Measurements from ENCODE around the gene GUK1.

DNA sequence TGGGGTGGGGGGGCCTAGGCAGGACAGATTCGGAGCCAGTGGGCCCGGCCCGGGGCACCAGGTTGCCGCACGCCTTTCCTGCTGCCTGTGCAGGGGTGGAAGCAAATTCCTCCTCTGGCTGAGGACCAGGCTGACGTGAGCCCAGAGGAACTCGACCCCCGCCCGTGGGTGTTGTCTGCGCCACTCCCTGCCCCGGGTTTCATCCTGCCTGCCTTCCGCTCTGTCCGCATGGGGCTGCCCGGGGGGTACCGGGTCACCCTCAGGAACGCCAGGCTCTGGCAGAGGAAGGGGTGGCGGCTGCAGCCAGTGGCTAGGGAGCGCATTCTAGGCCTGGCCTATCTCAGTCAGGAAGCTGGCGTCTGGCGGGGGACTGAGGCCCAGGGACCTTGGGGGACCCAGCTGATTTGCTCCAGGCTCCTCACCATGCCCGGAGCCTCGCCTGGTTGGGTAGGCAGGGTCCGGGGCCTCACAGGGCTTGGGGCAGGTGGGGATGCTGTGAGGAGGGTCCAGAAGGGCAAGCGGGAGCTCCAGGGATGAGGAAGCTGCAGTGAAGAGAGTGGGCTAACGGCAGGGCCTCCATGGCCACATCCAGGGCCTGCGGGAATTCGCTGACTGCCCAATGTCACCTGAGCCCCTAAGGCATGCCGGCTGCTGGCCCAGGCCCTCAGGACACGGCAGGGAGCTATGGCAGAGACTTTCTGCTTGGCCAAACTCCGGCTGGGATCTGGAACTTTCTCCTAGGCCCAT, 23.1 kb downstream of the GUK1 start:
- TF ChIP-seq, protein P1, sequence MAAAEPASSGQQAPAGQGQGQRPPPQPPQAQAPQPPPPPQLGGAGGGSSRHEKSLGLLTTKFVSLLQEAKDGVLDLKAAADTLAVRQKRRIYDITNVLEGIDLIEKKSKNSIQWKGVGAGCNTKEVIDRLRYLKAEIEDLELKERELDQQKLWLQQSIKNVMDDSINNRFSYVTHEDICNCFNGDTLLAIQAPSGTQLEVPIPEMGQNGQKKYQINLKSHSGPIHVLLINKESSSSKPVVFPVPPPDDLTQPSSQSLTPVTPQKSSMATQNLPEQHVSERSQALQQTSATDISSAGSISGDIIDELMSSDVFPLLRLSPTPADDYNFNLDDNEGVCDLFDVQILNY (CRISPR knock-in tag; IDR thresholded peaks at IDR 0.05): no peak
- TF ChIP-seq NFYB (CRISPR knock-in tag; conservative IDR thresholded peaks at IDR 0.05; ENCODE audit: low read depth) (no peak), SP1 (CRISPR knock-in tag; conservative IDR thresholded peaks at IDR 0.05) (no peak), ZNF423 (CRISPR knock-in tag; IDR thresholded peaks at IDR 0.05) (no peak), JAZF1 (CRISPR knock-in tag; IDR thresholded peaks at IDR 0.05) (no peak), GABPB1 (CRISPR knock-in tag; IDR thresholded peaks at IDR 0.05) (no peak), ZNF232 (CRISPR knock-in tag; IDR thresholded peaks at IDR 0.05) (no peak), JUN (CRISPR knock-in tag; IDR thresholded peaks at IDR 0.05) (no peak)
- TF ChIP-seq, protein P2, sequence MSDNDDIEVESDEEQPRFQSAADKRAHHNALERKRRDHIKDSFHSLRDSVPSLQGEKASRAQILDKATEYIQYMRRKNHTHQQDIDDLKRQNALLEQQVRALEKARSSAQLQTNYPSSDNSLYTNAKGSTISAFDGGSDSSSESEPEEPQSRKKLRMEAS (CRISPR knock-in tag; IDR thresholded peaks at IDR 0.05): no peak
- TF ChIP-seq, protein P3, sequence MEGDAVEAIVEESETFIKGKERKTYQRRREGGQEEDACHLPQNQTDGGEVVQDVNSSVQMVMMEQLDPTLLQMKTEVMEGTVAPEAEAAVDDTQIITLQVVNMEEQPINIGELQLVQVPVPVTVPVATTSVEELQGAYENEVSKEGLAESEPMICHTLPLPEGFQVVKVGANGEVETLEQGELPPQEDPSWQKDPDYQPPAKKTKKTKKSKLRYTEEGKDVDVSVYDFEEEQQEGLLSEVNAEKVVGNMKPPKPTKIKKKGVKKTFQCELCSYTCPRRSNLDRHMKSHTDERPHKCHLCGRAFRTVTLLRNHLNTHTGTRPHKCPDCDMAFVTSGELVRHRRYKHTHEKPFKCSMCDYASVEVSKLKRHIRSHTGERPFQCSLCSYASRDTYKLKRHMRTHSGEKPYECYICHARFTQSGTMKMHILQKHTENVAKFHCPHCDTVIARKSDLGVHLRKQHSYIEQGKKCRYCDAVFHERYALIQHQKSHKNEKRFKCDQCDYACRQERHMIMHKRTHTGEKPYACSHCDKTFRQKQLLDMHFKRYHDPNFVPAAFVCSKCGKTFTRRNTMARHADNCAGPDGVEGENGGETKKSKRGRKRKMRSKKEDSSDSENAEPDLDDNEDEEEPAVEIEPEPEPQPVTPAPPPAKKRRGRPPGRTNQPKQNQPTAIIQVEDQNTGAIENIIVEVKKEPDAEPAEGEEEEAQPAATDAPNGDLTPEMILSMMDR (IDR thresholded peaks at IDR 0.05): no peak
- TF ChIP-seq, protein P4, sequence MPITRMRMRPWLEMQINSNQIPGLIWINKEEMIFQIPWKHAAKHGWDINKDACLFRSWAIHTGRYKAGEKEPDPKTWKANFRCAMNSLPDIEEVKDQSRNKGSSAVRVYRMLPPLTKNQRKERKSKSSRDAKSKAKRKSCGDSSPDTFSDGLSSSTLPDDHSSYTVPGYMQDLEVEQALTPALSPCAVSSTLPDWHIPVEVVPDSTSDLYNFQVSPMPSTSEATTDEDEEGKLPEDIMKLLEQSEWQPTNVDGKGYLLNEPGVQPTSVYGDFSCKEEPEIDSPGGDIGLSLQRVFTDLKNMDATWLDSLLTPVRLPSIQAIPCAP (CRISPR knock-in tag; IDR thresholded peaks at IDR 0.05): no peak
- TF ChIP-seq, protein P5, sequence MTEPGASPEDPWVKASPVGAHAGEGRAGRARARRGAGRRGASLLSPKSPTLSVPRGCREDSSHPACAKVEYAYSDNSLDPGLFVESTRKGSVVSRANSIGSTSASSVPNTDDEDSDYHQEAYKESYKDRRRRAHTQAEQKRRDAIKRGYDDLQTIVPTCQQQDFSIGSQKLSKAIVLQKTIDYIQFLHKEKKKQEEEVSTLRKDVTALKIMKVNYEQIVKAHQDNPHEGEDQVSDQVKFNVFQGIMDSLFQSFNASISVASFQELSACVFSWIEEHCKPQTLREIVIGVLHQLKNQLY (CRISPR knock-in tag; IDR thresholded peaks at IDR 0.05): no peak
- TF ChIP-seq, protein P6, sequence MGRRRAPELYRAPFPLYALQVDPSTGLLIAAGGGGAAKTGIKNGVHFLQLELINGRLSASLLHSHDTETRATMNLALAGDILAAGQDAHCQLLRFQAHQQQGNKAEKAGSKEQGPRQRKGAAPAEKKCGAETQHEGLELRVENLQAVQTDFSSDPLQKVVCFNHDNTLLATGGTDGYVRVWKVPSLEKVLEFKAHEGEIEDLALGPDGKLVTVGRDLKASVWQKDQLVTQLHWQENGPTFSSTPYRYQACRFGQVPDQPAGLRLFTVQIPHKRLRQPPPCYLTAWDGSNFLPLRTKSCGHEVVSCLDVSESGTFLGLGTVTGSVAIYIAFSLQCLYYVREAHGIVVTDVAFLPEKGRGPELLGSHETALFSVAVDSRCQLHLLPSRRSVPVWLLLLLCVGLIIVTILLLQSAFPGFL (CRISPR knock-in tag; IDR thresholded peaks at IDR 0.05; ENCODE audit: borderline replicate concordance): no peak
